Suppressor macrophage (primary cell): ENCODE measurements around the gene RTL1.

Experiments
- DNase-seq, 4 experiments: peaks; one replicate each; pipeline ENCODE4 v3.0.0-alpha.2; 2020 to 2022

Gene RTL1

DNA sequence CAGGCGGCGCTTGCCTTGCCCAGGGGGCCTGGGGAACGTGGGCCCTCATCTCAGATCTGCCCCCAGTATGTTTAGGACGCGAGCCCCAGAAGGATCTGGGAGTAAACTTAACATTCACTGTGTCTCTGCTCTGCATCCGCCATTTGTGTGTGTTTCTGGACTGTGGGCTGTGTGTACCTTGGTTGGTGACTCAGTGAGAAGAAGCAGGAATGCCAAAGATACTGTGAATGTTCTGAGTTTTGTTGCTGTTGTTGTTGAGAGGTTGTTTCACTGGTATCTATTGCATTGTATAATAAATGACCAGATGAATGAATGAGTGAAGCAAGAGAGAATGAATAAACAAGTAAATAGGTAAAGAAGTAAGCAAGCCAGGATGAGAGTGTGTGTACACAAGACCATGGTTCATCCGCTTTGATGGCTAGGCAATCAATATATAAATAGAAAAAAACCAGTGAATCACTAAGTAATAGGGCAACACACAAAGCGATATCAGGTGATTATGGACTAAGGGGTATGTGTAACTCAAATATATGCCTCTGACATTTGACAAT lies 57.1 kb downstream of the RTL1 start:
- DNase-seq: no peak

DNA sequence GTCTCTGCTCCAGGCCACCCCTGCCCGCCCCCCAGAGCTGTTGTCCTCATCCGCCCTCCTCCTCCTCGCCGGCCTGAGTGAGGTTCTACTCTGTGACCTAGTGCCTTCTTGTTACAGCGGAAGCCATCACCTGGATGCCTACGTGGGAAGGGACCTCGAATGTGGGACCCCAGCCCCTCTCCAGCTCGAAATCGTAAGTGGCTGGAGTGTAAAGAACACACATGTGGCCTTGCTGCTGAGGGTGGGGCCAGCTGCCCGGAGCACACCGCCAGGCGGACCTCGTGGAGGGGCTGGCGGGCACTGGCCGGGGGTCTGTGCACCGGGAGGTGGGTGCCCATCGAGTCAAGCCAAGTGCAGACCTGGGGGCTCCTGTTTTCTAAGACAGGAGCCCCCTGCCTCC lies 58.2 kb downstream of the RTL1 start:
- DNase-seq: no peak

DNA sequence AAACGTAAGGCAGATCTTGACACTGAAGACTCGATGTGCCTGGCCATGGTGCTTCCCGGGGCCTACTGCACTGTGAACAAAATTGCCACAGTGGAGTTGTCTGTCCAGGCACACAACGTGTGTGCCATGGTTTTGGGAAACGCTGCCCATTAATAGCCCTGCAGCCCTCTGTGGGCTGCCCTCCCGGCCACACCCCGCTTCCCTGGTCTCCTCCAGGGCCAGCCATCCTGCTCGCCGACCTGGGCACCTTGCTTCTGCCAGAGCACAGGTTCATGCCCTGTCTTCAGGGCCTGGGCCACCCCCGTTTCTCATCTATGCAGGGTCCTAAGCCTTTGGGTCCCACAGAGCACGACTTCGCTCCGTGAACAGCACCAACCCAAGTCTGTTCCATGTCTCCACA lies 58.7 kb downstream of the RTL1 start:
- no peak for DNase-seq

DNA sequence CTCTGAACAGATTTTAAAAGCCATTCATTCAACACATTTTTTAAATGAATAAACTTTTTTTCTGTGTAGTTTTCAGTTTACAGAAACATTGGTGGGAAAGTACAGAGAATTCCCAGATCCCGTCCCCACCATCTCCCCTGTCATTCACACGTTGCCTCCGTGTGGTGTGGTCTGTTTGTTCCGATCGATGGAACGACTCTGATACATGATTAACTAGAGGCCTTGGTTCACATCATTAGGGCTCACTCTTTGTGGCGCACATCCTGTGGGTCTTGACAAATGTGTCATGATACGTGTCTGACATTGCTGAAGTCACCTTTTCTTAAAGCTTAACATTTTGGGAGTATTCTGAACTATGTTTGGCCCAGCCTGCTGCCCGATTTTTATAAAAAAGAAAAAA lies 59.1 kb downstream of the RTL1 start:
- DNase-seq: no peak

DNA sequence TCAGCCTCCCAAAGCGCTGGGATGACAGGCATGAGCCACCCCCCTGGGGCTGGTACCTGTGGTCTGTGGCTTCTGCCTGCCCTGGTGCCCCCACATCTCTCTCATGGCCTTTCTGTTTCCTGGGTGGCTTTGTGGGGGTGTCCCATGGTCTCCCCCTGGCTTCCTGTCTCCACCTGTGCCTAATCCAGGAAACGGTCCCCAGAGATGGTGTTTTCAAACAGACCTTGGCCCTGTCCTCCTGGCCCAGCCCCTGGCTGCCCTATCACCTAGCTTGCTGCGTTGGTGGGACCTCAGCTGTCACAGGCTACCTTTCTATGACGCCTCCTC lies 59.5 kb downstream of the RTL1 start:
- DNase-seq: no peak

DNA sequence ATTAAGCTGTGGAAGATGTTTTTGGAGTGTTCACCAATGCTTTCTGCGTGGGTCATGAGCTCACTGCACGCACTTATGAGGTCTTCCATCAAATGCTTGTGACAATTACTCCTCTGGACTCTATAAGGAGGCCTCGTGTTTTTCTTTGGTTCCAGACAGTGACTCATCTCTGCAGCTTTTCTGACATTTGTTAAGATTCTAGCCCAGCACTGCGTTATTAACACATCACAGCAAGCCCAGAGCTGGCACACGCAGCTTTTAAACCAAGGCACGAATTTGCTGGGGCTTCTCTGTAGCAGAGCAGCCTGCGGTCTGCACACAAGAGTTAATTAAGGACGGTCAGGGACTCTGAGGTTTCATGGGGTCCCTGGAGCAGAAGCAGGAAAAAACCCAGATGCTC lies 60.7 kb downstream of the RTL1 start:
- no peak for DNase-seq

- DNase-seq: no peak
Measured at GRCh38 chr14:100841761-100842403, 61.6 kb downstream of the RTL1 start.

DNA sequence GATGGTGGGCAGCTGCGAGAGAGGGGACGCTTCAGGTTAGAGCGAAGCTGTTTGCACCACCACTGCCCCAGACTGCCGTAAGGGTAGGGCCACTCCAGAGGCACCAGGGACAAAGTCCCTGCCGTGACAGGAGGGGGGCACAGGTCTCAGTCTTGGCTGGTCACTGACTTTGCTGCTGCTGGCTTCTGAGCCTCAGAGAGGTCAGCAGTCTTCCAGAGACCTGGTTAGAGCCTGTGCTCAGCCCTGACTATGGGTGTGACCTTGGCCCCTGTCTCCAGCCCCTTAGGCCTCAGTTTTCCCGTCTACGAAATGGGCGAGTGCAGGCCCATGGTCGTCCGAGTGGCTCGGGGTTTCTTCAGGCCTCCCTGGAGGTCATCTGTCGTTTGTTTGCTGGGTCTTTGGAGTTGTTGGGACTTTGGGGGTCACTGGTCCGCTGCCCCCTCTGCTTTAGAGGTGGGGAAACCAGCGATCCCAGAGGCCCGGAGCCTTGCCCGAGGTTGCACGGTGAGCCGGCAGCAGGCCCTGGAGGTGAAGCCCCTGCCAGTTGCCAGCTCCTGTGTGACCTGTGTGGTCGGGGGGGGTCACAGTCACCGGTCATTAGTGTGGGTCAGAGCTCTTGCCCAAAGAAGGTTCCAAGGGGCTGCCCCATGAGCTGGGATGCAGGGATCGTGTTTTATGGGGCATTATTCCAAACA lies 62.3 kb downstream of the RTL1 start:
- no peak for DNase-seq

DNA sequence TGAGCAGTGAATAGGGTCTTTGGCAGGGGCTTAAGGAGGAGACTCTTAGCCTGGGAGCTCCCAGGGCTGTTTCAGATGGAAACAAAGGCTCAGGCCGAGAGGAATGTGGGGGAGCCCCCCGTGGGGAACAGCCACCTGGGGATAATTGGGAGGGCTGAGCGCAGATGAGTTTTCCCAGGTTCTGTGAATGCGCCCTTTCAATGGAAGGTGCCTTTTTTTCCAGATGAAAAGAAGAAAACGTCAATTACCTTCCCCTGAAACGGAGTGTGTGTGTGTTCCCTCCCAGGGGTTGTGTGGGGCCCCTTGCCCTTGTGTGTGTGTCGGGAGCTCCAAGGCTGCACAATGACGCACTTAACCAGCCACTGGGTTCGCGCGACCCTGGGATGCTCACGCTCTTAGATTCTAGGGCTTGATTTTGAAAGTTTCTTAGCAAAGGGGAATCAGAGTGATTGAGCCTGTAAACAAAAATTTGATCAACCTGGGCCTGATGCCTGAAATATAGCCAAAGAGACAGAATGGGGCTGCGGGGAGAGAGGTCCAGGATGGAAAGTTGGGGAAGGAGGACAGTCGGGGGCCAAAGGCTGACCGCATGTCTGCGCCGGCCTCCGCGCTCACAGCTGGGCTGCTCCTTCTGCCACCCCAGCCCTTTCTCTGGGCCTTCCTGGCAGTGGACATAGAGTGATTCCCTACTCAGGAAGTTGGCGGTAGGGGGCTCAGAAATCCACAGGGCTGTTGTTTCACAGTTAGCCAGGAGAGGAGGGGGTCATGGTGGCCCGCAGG lies 63.0 kb downstream of the RTL1 start:
- no peak for DNase-seq

DNA sequence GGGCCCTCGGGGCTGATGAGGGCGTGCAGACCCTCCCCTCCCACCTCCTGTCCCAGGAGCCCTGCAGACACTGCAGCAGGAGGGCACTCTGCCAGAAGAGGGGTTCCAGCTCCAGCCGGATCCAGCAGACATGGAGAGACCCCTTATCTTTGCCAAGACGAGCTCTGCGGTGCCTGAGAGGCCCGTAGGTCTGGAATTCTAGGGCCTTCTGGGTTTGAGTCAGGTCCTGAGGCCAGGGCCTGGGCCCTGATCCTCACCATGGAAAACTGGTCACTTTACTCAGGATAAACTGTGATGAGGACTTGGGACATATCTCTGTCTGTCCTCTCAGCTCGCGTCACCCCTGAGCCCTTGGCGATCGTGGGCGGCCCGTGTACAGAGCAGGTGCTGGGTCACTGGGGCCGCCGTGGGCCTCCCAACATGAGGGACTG lies 63.8 kb downstream of the RTL1 start:
- DNase-seq: no peak

- no peak for DNase-seq
Measured at GRCh38 chr14:100839315-100839585, 64.3 kb downstream of the RTL1 start.

- DNase-seq: no peak
Measured at GRCh38 chr14:100838493-100839314, 64.8 kb downstream of the RTL1 start.

DNA sequence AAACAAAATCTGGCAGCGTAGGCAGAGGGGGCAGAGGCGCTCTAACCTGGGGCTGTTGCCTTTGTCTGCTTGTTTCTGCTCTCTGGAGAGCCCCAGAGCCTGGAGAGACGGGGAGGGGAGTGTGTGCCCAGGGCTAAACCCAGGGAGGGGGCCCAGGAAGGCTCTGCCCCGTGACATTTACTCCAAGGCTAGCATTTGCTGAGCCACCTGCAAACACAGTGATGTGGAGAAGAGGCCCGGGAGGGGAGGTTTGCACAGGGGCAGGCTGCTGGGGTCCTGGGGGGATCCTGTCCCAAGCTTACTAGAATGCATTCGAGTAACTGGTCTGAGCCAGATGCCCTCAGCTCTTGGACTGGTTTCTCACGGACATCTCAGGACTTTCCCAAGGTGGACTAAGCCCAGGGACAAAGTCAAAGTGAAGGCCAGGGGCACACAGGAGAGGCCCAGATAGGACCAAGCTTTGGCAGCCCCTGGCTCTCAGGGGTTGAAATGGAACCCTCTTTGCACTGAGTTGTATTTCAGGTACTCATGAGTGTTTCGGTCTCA lies 65.6 kb downstream of the RTL1 start:
- DNase-seq: no peak

GRCh38 chr14:100836941-100837804 lies 66.3 kb downstream of the RTL1 start:
- no peak for DNase-seq

- no peak for DNase-seq
Measured at GRCh38 chr14:100836311-100836805, 67.2 kb downstream of the RTL1 start.

- DNase-seq: no peak
Measured at GRCh38 chr14:100835548-100836310, 67.8 kb downstream of the RTL1 start.

- DNase-seq: no peak
Measured at GRCh38 chr14:100834794-100835547, 68.6 kb downstream of the RTL1 start.

DNA sequence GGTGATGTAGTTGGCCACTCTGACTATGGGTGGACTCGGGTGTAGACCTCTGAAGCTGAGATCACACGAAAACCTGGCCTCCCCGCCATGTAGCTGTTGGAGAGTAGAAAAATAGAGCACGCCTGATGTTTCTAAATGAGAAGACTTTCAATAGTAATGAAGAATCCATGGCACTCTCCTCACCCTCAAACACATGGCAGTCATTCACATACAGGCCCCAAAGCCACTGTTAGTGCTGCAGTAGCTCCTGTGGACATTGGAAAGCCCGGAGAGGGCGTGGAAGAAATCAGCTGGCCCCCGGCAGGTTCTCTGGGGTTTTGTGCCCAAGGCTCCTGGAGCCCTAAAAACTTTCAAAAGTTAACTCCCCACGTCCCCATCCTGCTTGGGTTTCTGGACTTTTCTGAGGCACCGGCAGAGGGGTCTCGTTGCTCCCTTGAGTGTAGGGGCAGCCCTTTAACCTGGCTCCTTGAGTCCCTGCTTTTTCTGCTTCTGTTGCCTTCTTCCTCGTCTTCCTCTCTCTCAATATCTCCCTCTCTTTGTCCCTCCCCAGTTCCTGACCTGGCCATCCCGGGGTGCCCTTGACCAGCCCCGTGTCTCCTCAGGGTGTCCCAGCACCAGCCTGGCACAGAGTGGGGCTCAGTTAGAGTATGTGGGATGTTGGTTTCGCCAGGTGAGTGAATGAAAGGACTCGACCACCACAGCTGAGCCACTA lies 69.3 kb downstream of the RTL1 start:
- no peak for DNase-seq

DNA sequence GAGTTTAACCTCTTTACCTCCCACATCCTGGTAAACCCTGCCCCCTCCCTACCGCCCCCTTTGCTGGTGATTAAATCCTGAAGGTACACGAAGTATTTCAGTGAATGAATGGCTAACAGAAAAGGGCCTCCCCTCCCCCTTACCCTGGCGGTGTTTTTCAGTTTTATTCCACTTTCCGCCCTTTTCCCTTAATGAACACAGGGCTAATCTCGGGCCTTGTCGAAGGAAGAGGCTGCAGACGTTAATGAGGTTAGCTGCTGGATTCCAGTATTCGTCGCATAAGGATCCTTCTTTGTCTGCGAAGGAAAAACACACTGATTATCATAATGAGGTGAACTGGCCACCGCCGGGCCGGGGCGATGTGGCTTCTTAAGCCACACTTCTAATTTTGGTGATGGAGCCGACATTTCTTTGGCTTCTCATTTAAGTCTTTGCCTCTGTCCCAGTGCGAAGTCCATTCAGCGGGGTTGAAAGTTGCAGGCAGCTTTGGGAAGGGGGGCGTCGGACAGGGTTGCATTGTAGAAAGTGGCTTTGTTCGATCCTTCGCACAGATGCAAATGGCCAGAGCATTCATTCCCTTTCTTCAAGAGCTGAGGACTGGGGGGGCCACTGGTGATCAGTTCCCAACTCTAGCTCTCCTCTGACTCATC lies 71.1 kb downstream of the RTL1 start:
- DNase-seq: no peak
